NCI-H446 treated with DMSO at 0.1 percent for 48 hours (cell line): Measurements from ENCODE around the gene RSU1.

Experiments
- DNase-seq: peaks from one replicate; lab custom pipeline; 2025; lab: John Stamatoyannopoulos, UW

The RSU1 gene

DNA sequence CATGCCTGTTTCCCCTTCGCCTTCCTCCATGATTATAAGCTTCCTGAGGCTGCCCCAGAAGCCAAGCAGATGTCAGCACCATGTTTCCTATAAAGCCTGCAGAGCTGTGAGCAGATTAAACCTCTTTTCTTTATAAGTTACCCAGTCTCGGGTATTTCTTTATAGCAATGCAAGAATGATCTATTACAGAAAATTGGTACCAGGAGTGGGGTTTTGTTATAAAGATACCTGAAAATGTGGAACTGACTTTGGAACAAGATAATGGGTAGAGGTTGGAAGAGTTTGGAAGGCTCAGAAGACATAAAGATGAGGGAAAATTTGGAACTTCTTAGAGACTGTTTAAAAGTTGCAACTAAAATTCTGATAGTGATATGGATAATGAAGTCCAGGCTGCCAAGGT lies 4.8 kb upstream of the RSU1 start:
- DNase-seq, result no peak

DNA sequence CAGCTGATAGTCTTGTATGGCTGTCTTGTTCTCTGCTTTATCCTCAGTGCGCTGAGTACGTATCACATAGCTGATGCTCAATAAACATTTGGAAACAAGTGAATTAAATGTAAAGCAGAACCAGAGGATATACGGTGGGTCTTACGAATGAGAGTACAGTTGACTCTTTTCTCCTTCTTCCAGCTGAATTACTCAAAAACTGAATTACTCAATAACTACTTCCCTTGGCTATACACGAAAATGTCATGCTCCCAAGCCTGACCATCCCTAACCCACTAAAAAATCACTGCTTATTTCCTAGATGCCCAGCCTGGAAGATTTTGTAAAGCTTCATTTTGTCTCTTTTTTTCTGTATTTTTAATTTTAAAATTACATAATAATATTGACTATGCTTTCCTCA lies 3.2 kb upstream of the RSU1 start:
- DNase-seq, result no peak

DNA sequence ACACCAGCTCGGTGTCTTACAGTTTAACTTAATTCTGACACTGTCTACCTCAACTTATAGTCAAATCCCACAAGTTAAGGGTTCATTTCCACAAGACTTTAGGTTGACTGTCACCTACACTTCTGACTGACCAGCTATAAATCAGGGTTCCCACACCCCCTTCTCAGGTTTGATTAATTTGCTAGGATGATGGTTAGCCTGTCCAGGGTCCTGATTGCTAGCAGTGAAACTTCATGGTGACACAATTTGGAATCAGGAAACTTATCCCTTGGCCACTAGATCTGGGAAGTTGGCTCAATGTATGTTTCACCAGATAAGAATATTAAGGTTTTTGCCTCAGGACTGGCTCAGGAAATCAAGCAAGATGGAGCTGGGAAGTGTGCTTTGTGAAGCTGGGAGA lies 2.8 kb upstream of the RSU1 start:
- DNase-seq, result no peak

DNA sequence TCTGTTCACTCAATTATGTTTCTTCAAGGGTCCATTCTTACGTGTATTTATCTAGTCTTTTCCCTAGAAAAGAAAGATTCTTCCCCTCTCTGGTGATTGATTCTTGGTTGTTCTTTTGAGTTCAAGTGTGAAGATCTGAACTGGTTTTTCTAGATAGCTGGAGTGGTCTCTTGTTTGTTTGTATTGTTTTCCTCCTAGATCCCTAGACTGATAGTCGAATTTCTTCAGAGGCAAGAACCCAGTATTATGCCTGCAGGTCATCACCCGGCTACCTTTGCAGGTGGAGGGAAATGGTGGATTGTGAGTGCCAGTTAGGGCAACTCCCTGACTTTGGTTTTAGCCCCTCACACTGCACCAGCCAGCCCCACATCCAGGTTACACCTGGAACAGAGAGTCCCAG lies 2.2 kb upstream of the RSU1 start:
- DNase-seq, result no peak

- no peak for DNase-seq
Observed at GRCh38 chr10:16819026-16819425, 1.8 kb upstream of the RSU1 start.

- DNase-seq, result no peak
Observed at GRCh38 chr10:16816830-16817124, 447 bp downstream of the RSU1 start.

- no peak for DNase-seq
Observed at GRCh38 chr10:16816171-16816570, 1.1 kb downstream of the RSU1 start.

GRCh38 chr10:16814012-16814411 lies 3.2 kb downstream of the RSU1 start:
- no peak for DNase-seq

- no peak for DNase-seq
Observed at GRCh38 chr10:16812676-16813075, 4.5 kb downstream of the RSU1 start.

- no peak for DNase-seq
Observed at GRCh38 chr10:16811765-16812164, 5.5 kb downstream of the RSU1 start.

GRCh38 chr10:16811292-16811691 lies 5.9 kb downstream of the RSU1 start:
- no peak for DNase-seq

DNA sequence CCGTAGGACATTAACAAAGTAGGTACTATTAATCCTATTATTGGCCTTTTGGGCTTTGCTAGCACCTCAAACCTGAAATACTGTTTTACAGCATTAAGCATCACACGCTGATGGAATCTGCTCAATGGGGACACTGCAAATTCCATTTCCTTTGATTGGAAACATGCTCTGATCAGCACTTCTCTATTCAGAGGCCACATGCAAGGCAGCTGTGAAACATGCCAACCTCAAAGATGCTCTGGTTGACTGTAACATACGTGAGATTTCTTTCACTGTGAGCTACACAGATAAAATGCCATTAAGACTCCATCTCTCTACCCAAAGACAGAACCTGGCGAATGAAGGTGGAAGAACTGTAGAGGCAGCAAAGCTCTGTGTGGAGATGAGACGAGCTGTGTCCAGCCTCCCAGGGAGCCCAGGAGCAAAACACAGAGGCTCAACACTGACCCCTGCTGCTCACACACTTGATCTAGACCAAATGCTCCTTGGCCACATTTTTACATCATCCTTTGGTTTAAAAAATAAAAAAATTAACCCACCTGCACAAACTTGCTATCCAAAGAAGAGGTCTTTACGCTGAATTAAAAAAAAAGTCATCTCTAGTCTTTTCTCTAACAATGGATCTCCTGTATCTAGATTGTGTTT lies 8.0 kb downstream of the RSU1 start:
- DNase-seq, result no peak

DNA sequence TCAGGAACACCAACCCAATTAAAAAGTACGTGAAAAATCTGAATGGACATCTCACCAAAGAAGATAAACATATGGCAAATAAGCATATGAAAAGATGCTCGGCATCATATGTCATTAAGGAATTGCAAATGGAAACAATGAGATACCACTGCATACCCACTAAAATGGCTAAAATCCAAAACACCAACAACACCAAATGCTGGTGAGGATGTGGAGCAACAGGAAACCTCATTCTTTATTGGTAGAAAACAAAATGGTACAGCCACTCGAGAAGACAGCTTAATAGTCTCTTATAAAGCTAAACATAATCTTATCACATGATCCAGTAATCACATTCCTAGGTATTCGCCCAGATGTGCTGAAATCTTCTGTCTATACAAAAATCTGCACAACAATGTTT lies 13.1 kb downstream of the RSU1 start:
- DNase-seq, result no peak

GRCh38 chr10:16803464-16803863 lies 13.8 kb downstream of the RSU1 start:
- DNase-seq, result no peak

DNA sequence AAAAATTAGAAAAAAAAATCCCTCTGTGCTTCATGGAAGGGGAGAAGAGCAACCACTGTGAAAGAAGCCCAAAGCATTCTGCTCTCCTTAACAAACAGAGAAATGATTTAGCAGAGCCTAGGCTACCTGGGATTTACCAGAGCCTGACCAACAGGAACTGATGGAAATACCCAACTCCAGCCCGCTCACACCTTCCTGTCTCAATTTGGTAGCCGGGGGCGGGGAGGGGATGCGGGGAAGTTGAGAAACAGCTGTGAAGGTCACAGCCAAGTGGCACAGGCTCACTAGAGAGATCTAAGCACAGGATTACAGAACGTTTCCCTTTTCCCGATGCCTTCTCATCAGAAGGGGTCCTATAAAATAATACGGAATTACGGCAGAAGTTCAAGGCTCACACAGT lies 17.6 kb downstream of the RSU1 start:
- DNase-seq, result no peak

DNA sequence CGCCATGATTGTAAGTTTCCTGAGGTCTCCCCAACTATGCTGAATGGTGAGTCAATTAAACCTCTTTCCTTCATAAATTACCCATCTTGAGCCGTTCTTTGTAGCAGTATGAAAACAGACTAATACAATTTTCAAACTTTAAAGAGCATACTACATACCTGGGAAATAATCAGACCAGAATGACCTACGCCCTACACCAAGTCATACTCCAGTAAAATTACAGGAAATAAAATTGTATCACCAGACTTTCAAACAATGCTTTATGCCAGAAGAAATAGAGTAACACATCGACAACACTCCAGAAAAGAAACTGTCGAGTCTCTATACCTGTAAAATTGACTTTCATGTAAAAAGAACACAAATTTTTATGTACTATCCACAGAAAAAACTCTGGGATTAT lies 18.7 kb downstream of the RSU1 start:
- no peak for DNase-seq

DNA sequence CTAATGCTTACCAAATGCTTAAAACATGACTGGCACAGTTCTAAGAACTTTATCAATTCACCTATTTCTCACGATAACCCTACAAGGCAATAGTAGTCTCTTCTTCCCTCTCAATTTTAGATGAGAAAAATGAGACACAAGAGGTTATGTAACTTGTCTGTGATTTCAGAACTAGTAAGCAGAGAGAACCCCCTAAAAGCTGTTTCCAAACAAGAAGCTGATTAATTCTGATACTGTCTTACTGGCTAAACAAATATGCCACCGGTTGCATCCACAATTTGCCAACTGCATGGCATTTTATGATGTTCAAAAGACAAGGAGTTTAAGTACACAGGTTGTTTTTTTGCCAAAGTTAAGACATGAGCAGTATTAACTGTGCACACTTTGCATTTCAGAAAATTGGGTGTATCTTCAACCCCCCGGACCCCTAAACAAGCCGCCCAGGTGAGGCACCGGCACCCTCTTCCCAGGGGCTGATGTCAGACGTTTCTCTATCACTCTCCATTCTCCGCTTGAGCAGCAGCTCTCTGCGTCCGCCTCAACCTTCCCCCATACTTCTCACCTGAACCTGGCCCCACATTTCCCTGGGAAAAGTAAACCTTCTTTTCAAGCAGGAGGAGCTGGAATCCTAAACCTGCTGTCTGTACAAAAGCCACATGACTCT lies 21.7 kb downstream of the RSU1 start:
- DNase-seq, result no peak

DNA sequence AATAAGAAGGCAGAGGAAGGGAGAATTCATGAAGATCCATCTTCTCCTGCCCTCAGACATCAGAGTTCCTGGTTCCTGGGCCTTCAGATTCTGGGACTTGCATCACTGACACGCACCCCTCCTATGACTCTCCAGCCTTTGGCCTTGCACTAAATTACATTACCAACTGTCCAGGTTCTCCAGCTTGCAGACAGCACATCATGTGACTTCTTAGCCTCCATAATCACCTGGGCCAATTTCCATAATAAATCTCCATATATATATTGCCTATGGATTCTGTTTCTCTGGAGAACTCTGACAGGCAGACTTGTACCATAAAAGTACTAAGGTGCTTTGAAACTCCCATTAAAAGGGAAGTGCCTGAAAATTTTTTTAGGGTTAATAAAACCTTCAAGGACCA lies 23.2 kb downstream of the RSU1 start:
- no peak for DNase-seq

GRCh38 chr10:16792675-16793074 lies 24.5 kb downstream of the RSU1 start:
- DNase-seq, result no peak

- no peak for DNase-seq
Observed at GRCh38 chr10:16789765-16790164, 27.5 kb downstream of the RSU1 start.

- DNase-seq, result no peak
Observed at GRCh38 chr10:16789261-16789660, 28.0 kb downstream of the RSU1 start.

- no peak for DNase-seq
Observed at GRCh38 chr10:16788778-16789177, 28.4 kb downstream of the RSU1 start.

GRCh38 chr10:16788125-16788524 lies 29.1 kb downstream of the RSU1 start:
- no peak for DNase-seq

DNA sequence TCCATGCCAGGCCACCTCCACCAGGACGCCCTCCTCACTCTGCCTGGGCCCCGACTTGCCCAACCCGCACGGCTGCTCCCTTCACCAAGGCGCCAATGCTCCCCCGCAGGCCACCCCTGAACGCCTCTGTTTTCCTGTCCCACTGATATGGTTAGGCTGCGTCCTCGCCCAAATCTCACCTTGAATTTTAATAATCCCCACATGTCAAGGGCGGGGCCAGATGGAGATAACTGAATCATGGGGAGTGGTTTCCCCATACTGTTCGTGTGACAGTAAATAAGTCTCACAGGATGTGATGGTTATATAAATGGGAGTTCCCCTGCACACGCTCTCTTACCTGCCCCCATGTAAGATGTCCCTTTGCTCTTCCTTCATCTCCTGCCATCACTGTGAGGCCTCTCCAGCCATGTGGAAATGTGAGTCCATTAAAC lies 29.8 kb downstream of the RSU1 start:
- no peak for DNase-seq
